ENCODE results near the gene CIPC. TPM values are rescaled to one million over a fixed set of nuclear protein-coding genes. Genes with fewer than 3 reads are reported as not detected.

Gene CIPC, protein sequence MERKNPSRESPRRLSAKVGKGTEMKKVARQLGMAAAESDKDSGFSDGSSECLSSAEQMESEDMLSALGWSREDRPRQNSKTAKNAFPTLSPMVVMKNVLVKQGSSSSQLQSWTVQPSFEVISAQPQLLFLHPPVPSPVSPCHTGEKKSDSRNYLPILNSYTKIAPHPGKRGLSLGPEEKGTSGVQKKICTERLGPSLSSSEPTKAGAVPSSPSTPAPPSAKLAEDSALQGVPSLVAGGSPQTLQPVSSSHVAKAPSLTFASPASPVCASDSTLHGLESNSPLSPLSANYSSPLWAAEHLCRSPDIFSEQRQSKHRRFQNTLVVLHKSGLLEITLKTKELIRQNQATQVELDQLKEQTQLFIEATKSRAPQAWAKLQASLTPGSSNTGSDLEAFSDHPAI
- total RNA-seq (2014; rRNA removed; shearing (Covaris generic)) (31.7 and 43.4 TPM in 2 replicates), total RNA-seq (2022) (20.9 and 24.1 TPM in 2 replicates), Bru-seq, nascent RNA (percentile 75 among the genes with signal in this experiment), BruChase-seq, experiment 1, labeled RNA remaining after a 6-hour chase (percentile 85 among the genes with signal in this experiment), BruChase-seq, experiment 2, labeled RNA remaining after a 2-hour chase (percentile 97 among the genes with signal in this experiment)
- long read RNA-seq, full-length matches to known transcripts = 29 of 46 reads
- long read RNA-seq, partial matches to known transcripts = 13 of 46 reads
- long read RNA-seq, other reads (novel, unspliced or antisense) = 4 of 46 reads

DNA sequence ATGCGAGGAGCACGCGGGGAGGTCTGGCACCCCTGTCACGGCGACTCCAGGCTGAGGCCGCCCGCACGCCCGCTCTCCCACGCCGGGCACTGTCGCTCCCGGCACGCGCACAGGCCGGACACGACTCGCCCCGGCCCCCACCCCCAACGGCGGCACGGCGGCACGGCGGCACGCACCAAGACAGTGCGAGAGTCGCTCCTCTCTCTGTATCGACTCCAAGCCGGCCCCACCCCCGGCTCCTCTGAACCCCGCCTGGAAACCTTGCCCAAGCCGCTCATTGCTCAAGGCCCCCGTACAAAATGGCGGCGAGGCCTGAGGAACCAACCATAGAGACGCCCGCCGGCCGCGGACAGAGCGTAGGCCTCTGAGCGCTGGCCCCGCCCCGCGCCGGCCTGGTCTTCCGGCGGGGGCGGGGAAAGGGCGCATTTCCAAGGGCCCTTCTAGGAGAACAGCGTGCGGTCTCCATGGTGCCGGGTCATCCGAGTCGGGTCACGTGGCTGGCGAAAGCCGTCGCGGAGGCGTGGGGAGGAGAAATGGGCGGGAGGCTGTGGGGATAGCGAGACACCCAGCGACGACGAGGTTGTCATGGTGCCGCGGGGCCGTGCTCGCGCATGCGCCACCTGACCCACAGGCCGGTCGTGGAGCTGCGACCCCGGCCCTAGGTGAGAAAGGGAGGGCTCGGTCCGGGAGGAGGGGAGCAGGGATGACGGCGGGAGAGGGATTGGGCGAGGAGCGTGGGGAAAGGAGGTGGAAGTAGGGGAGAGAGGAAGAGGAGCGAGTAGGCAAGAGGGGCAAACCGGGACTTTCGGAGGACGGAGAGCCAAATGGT is at the start of gene CIPC:
CIPC (plus strand) TSS at position 559 of the 829 bp plus-strand sequence. CDS start 7,451 bp downstream, outside the sequence.
- CTCF ChIA-PET (ENCODE audit: unreplicated experiment) = interaction anchor here (1.8 to 2.0 kb wide), 2 partner anchors 12 to 26 kb away, joined by 7 to 10 read pairs; no protein-coding TSS in a partner anchor
- peak within 1 kb of the TSS; percentile 82 for H3K4me3 ChIP-seq (ENCODE audit: low read depth, low read length, poor library complexity, severe bottlenecking)
- DNase-seq (ENCODE audit: low spot score) = peak; percentile 99
- peak within 1 kb of the TSS; percentile 46; the same call in 1 of the 2 replicates for H2AFZ ChIP-seq (ENCODE audit: low read length)
- H3K27ac ChIP-seq (ENCODE audit: low read depth, low read length, poor library complexity, severe bottlenecking) = peak within 1 kb of the TSS; percentile 76
- BruUV-seq (replicated peaks) = no TSS peak
- POLR2A ChIA-PET = interaction anchor here (0.6 to 3.4 kb wide), 10 partner anchors 11 to 915 kb away, joined by 3 to 51 read pairs (median 3); no protein-coding TSS in a partner anchor
- H3K9me3 ChIP-seq (ENCODE audit: low read length) = no peaks in the 10 kb centered on the region
- TF ChIP-seq, protein P1, sequence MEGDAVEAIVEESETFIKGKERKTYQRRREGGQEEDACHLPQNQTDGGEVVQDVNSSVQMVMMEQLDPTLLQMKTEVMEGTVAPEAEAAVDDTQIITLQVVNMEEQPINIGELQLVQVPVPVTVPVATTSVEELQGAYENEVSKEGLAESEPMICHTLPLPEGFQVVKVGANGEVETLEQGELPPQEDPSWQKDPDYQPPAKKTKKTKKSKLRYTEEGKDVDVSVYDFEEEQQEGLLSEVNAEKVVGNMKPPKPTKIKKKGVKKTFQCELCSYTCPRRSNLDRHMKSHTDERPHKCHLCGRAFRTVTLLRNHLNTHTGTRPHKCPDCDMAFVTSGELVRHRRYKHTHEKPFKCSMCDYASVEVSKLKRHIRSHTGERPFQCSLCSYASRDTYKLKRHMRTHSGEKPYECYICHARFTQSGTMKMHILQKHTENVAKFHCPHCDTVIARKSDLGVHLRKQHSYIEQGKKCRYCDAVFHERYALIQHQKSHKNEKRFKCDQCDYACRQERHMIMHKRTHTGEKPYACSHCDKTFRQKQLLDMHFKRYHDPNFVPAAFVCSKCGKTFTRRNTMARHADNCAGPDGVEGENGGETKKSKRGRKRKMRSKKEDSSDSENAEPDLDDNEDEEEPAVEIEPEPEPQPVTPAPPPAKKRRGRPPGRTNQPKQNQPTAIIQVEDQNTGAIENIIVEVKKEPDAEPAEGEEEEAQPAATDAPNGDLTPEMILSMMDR (conservative IDR thresholded peaks at IDR 0.05; ENCODE audit: low read length) = no peak
- TF ChIP-seq EZH2phosphoT487 (IDR thresholded peaks at IDR 0.05; ENCODE audit: borderline replicate concordance, low read depth, low read length) = no peak
- peak within 1 kb of the TSS; percentile 100 for H3K4me2 ChIP-seq (ENCODE audit: low read length)
- no peaks in the 10 kb centered on the region for H3K9me2 ChIP-seq (ENCODE audit: insufficient read depth, low read length)
- peaks cover 53% of the 10 kb centered on the region; the same call in 1 of the 2 replicates for H3K79me2 ChIP-seq (ENCODE audit: insufficient read depth, low read depth, low read length)
- intact Hi-C loops (cut with micrococcal nuclease; ENCODE audit: unreplicated experiment) = loop anchor here (1.0 to 10.0 kb wide), 5 partner anchors 23 to 373 kb away; partner anchors contain the start of genes GSTZ1 and POMT2
- H3K36me3 ChIP-seq (ENCODE audit: insufficient read depth, low read length) = peaks cover under 1% of the 10 kb centered on the region; the same call in 1 of the 2 replicates
- no peaks in the 10 kb centered on the region for H4K20me1 ChIP-seq (ENCODE audit: insufficient read depth, low read length)
- peaks cover 49% of the 10 kb centered on the region for H3K4me1 ChIP-seq (ENCODE audit: insufficient read depth, low read length, poor library complexity, severe bottlenecking)

DNA sequence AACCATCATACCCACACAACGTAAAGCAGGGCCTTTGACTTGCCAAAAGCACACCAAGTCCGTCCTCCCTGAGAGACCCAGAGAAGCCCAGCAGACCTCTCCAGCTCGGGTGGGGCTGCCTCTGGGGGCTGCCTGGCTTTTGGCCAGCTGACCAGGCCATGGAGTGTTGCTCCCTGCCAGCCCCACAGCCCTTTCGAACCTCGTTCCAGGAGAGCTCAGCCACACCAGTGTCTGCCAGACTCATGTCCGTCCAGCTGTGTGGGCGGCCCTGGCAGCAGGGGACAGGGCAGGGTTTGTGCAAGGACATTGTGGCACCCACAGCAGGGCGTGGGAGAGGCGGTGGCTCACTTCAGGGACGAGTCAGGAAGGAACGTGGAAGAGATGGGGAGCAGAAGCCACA is 46.9 kb upstream of the CIPC start:
- no peak for DNase-seq (ENCODE audit: low spot score)
- Histone ChIP-seq H3K9me2 (ENCODE audit: insufficient read depth, low read length) (no peaks in the 10 kb centered on the region), H4K20me1 (ENCODE audit: insufficient read depth, low read length) (no peaks in the 10 kb centered on the region), H3K4me3 (ENCODE audit: low read depth, low read length, poor library complexity, severe bottlenecking) (no peak overlapping the region), H3K9me3 (ENCODE audit: low read length) (no peaks in the 10 kb centered on the region), H3K4me2 (ENCODE audit: low read length) (no peak overlapping the region), H3K79me2 (ENCODE audit: insufficient read depth, low read depth, low read length) (no peaks in the 10 kb centered on the region), H2AFZ (ENCODE audit: low read length) (no peak overlapping the region), H3K4me1 (ENCODE audit: insufficient read depth, low read length, poor library complexity, severe bottlenecking) (peaks cover 4% of the 10 kb centered on the region), H3K36me3 (ENCODE audit: insufficient read depth, low read length) (no peaks in the 10 kb centered on the region), H3K27ac (ENCODE audit: low read depth, low read length, poor library complexity, severe bottlenecking) (no peak overlapping the region)
- ChIA-PET CTCF (ENCODE audit: unreplicated experiment) (interaction anchor here (0.6 to 0.9 kb wide), 2 partner anchors 23 to 89 kb away, joined by 3 read pairs; no protein-coding TSS in a partner anchor), POLR2A (interaction anchor here (2.4 kb wide), 1 partner anchor 11 kb away, joined by 7 read pairs; no protein-coding TSS in a partner anchor)
- no TSS peak for BruUV-seq (replicated peaks)
- intact Hi-C loops (cut with micrococcal nuclease; ENCODE audit: unreplicated experiment) = no loop called here
- TF ChIP-seq EZH2phosphoT487 (IDR thresholded peaks at IDR 0.05; ENCODE audit: borderline replicate concordance, low read depth, low read length) = no peak
- TF ChIP-seq, protein P1 (conservative IDR thresholded peaks at IDR 0.05; ENCODE audit: low read length) = no peak
